GM18873 (cell line): Measurements from ENCODE around the gene DOCK1.

Source experiments
- ATAC-seq: cut with Tn5 transposase; IDR thresholded peaks from one replicate; pipeline ENCODE4 v1.9.1; 2021; ENCODE audit warnings: mild to moderate bottlenecking, moderate library complexity, moderate number of reproducible peaks; ENCODE audit not compliant: unreplicated experiment, low FRiP score

The DOCK1 gene

DNA sequence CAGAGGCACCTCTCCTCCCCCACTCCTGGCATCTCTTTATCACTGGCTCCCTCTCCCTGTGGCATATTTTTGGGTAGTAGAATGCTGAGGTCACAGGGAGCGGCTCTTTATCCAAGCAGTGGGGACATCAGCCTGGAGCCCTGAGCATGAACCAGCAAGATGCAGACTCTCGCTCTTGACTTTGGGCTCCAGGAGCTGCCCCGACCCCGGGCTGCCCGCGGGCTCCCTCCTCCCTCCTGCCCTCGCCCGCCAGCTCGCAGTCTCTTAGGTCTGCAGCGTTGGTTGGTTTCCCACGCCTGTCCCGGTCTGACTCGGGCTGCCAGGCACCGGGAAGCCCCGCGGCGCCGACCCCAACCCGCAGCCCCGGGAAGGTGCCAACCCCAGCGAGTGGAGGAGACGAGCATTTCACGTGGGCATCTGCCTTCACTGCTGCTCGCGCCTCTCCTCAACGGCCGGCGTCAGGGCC, 289.8 kb downstream of the DOCK1 start:
- ATAC-seq: no peak

DNA sequence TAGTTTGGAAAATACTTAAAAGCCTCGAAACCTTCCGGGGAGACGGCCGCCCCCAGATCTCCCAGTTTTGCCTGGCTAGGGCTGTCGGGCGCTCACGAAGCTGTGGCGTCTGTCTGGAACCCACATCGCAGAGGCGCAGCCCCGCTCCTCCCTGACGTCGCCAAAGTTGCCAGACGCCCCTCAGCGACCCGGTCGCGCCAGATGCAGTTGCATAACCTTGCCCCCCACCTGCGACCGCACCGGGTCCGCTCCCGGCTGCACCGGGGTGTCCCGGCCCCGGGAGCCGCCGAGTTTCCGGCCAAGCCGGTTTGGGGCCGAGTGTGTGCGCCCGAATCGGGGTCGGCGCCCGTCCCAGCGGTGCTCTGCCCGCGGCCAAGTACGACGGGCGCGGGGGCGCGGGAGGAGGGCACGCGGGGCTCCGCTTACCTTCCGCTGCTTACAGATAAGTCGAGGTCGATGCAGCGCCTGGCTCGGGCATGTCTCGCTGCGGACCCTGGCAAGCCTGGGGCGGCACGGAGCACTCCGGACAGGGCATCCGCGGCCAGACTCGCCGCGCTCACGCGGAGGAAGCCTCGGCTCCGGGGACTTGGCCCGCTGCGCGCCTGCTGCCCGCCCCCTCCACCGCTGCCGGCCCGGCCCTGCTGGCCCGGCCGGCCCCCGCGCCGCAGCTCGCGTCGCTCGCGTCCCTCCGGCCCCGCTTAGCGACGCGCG, 290.5 kb downstream of the DOCK1 start:
- ATAC-seq: no peak

DNA sequence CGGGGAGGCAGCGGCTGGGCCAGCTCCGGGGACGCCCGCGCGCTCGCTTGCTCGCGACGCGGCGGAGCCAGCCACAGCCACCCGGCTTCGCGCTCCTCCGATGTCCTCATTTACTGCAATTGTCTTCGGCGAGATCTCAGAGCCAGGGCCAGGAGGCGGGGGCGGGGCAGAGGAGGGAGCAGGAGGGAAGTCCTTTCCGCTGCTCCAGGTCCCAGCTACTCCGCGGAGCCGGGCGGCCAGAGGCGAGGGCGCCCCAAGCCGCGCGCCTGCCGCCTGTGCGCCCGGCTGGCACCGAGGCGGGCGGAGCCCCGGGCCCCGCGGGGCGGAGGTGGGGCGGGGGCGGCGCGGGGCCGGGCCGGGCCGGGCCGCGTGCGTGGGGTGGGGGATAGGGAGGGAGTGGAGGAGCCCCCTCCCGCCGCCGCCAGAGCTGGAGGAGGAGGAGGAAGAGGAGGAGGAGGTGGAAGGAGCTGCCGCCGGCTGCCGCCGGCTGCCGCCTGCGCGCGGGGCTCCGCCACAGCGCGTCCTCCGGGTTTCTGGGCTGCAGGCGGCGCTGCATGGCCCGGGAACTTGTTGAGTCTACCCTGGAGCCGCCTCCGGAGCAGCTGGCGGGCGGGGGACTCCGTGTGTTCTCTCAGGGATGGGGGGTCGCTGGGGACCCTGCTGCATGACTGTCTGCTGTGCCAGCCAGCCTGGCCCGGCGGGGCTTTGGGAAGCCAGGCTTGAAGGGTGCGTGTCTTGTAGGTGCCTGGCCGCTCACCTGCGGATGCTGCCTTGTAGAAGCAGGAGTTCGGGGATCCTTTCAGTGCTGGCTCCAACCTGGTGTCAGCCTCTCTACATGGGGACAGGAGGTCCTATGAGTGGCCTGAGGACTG, 291.3 kb downstream of the DOCK1 start, which contains the start of gene INSYN2A:
Gene INSYN2A (minus strand): TSS at position 310 of the 872 bp plus-strand sequence. CDS start 20,196 bp downstream, outside the sequence.
- no peak for ATAC-seq

DNA sequence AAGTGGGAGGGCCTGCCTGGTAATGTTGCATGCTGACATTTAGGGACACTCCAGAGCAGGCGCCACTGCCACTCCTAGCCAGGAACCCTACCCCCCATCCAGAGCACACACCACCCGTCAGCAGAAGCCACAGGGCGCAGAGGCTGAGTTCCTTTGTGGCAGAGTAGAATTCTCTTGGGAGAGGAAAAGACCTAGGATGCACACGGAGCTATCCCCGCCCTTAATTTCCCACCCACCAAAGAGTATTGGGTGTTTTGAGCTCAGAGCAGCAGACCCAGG, 291.9 kb downstream of the DOCK1 start:
- ATAC-seq: no peak

DNA sequence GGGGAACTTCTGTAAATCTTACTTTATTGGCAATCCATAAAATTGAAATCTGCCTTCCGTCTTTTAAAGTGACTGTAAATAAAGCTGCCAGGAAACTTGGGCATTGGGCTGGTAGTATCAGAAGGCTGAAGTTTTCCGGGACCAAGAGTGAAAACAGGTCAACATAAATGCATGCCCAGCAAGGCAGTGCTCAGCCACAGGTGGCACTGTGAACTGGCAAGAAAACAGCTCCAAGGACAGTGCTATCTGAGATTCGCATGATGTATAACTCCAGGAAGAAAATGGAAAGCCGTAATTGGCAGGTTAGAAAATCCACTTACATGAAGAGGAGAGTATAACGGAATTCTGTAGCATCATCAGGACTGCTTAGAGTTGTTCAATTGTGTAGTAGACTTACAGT, 293.1 kb downstream of the DOCK1 start:
- no peak for ATAC-seq

DNA sequence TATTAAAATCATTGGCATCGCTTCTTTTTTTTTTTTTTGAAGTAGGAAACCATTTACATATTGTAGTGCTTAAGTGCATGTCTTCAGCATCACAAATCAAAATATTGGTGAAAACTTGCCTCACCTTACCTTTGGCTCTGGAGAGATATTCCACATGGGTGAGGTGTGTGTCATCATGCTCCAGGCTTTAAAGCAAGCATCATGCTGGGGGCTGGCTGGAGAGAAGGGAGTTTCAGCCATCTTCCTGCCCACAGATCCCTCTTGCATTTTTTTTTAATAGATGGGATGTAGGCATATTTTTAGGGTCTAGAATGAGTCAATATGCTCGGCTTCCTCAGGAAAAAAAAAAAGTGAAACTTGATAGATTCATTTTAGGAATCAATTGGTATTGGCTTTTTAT, 293.5 kb downstream of the DOCK1 start:
- ATAC-seq: no peak

DNA sequence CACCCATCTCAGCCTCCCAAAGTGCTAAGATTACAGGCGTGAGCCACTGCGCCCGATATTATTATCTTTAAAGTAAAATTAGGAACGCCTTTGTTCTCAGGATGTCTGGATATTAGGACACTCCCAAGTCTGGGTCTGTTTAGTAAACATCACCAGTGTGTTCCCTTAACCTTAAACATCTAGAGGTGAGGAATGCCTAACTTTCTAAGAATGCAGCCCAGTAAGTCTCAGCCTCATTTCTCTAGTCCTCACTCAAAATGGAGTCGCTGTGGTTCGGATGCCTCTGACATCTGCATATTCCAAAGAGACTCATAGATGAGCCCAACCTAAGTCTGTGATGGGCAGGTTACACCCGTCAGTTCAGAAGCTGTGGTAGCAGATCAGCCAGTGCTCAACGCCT, 295.4 kb downstream of the DOCK1 start:
- ATAC-seq: no peak

DNA sequence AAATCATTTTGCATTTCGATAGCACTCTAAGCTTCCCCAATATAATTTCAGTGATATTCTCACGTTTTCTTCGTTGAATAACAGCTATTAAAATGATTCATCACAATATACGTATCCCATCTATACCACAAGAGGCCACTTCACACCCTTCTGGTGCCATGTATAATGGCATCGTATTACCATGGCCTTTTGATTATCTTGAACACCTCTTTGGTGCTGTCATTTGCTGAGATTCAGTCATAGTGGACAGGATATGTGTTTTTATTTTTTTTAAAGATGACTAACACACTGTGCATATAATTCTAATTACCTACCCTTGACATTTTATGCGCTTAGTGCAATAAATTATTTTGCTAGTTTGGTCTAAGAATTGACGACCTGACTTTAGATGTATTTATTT, 297.8 kb downstream of the DOCK1 start:
- no peak for ATAC-seq

DNA sequence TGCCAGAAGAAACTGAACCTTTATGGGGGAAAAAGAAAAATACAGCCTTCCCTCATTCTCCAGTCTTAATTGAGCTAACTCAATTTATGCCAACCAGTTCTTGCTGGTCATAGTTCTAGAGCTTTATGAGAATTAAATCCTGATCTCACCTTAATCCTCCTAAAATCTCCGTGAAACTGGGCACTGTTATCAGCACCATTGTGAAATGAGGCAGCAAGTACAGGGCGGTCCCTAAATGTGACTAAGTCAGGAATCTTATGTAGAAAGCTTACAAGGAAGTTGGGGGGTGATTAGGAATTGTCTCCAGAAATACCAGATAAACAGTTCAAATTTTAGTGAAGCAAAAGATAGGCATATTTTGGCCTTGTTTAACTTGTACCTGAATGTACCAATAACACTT, 301.9 kb downstream of the DOCK1 start:
- ATAC-seq: no peak

DNA sequence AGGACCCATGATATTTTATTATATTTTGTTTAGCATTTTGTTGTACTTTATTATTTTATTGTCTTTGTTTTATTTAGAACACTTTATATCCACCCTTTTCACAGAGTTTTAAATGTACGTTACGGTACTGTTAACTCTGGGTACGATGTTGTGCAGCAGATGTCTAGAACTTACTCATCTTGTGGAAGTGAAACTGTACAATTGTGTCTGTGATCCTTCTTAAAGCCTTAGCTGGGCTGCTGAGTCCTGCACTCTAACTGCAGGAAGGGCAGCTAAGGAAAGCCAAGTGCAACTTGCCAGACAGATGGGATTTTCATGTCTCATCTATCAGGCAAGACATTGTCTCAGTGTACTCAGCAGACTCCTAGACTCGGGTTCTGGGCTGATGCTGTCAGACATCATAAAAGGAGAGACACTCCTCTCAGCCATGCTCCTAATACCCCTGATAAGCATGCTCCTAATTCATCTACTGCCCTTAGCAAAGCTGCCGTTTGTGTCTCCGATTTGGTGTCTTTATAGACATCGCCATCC, 305.8 kb downstream of the DOCK1 start:
- no peak for ATAC-seq

DNA sequence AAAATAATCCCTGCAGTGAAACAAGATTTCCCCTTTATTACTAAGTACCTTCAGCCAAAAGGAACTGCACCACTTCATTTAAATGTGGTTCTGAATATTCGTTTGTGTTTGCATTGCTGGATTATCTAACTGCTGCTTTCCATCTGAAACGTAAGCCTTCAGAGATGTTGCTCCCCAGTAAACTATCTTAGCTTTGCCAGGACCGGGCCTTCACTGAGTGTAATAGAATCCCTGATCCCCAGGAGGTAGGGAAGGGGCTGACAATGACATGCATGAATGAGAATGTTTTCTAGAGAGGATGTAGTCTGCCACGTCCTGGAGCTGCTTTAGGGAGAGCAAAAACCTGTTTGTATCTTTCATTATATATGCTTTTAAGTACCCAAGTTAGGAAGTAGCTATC, 310.6 kb downstream of the DOCK1 start:
- no peak for ATAC-seq

DNA sequence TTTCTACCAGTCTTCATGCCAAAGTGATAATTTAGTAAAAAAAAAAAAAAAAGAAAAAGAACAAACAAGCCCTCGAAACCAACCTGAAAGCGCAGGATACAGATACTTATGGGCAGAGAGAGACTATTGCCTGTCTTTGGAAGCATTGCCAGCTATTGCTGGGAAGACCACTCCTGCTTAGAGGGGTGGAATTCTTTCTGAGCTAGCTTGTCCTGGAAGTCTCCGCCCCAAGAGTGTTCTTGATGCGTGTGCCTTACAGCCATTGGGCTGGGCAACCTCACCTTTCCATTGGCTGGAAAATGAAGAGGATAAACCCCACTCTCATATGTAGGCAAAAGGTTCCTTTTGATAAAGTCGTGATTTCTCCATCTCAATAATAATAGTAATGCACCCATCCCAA, 311.0 kb downstream of the DOCK1 start:
- ATAC-seq: no peak

DNA sequence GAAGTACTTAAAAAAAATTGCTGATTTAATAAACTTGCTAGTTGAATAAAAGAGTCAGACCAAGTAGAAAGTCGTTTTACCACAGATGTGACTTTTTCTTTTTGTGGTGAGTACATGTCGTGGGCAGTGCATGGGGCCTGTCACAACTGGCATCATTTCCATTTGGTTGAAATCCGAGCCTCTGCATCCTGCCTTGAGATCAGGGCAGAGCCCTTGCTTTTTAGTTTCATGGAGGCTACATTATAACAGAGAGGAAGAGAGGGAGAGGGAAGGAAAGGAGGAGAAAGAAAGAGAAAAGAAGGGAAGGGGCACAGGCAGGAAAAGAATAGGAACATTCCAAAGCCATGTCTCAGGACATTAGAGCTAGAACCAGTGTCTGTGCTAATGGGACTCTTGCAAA, 311.6 kb downstream of the DOCK1 start:
- no peak for ATAC-seq

DNA sequence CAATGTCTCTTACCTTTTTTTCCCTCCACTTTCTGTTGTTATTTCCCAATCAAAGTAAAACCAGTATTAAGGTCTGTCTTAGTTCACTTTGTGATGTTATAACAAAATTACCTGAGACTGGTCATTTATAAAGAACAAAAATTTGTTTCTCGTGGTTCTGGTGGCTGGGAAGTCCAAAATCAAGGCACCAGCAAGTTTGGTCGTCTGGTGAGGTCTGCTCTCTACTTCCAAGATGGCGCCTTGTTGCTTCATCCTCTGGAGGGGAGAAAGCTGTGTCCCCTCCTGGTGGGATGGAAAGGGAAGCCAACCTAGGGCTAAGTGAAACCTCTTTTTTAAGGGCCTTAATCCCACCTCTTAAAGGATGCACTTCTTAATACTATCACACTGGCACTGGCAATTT, 313.4 kb downstream of the DOCK1 start:
- ATAC-seq: no peak

DNA sequence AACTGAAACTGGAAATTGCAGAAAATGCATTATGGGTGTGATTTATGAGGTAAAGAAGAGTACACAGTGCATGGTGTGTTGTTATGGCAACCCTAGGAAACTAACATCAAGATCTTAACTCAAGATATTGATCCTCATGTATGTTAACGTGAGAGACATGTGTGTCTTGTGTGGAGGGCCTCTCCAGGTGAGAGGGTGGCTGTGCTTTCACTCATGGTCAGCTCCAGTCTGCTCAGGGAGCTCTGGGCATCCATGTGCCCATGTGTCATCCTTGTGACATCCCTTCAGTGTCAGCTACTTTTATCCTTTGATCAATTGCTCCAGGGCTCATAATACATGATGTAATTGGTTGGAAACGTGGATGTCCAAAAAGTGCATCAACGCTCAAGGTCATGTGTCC, 316.1 kb downstream of the DOCK1 start:
- ATAC-seq: no peak

DNA sequence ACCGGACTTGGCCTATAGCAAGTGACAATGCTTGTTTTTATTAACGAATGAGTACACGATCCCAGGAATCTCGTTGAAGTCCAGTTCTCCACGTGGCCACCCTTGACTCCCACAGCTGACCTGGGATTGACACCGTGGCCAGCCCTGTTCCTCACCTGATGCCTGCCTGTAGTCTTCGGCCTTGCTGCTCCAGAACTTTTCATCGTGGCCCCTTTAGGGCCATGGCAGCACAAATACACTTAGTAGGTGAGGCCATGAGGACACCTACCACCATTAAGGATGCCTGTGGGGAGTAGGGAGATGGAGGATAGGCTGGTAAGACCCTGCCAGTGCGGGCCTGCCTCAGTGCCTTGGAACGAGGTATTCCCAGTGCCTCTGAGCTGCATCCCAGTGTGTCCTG, 321.8 kb downstream of the DOCK1 start:
- no peak for ATAC-seq

DNA sequence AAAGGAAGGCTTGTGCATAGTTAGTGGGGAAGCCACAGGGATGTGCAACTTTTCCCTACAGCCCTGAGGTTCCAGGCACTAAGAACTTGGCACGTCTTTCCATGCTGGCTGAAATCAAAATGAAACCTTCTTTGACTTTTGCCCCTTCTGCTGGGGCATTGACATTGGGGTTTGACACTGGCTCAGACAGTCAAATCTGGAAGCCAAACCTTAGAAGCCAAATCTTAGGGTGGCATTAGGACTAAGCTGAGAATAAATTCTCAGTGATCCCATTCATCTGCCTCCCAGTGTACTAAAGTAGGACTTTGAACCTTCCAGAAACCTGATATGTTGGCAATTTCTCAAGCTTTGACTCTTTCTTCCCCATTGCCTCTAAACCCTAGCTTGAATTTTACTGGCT, 322.4 kb downstream of the DOCK1 start:
- ATAC-seq: no peak

DNA sequence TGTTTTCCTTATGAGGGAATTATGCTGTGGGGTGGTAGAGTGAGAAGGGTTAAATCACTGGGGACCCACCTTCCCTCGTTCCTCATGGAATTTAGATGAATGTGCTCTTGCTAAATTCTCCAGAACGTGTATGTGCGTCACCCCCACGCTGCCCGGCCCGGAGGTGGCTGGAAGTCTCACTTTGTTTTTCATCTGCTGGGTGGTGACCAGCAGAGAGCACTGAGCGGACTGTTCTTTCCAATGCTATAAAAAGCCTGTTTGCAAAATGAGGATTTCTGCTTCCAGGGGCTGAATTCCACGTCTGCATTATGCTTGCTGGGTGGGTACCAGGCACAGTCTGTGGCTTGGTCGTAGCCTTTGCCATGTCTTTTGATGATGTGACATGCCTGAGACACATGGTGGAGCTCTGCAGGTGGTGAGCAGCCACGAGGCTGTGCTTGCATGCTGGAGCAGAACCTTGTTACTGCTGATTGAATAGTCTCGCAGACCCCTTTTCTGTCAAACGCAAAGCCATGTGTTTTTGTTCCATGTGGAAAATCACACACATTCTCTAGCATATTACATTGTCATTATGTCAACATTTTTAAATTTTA, 323.1 kb downstream of the DOCK1 start:
- ATAC-seq: no peak

DNA sequence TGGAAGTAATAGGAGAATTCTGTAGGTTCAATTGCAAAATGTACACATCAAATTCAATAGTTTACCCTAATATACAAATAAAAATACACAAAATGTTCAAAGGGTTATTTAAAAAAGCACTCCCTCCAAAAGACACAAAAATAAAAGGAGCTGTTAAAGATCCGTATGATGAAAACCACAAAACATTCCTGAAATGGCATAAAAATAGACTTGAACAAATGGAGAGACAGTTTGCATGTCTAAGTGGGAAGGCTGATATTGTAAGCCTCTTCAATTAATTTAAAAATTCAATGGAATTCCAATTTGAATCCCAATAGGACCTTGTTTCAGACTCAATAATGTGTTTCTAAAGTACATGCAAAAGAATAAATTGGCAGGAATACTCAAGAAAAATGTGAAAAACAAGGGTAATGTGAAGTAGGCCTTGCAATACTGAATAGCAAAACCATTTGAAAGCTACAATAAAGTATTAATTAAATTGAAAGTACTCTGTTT, 329.1 kb downstream of the DOCK1 start:
- ATAC-seq: no peak

DNA sequence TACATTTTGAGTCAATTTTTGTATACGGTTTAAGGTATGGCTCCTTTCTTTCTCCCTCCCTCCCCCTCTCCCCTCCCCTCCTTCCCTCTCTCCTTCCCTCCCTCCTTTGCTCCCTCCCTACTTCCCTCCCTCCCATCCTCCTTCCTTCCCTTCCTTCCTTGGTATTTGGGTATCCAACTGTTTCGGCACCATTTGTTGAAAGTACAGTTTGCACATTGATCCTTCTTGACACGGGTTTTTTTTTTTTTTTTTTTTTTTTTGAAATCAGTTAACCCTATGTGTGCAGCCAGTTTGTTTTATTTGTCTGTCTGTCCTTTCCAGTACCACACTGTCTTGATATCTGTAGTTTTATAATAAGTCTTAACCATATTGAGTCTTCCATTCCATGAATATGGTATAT, 331.0 kb downstream of the DOCK1 start:
- ATAC-seq: no peak

DNA sequence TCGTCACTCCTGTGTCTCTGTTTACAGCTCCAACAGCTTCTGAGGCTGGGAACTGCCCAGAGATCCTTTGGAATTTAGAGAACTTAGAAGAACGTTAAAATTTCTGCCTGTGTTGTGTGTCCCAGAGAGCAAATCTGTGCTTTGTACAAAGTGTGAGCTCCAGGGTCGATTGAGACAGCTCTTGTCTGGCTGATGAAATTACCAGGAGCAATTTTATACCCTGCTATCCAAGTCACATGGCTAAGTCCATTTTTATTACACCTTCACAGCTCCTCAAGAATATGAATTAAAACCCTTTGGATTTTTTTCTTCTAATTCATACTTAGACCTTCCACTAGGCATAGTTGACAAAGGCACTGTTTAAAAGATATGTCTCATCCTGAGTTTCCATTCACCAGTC, 337.7 kb downstream of the DOCK1 start:
- ATAC-seq: no peak
